GM18517 (cell line): ENCODE results near the gene NAA38.
"Not testable (repeated sequence)": the region's sequence is repeated elsewhere in the genome, so short reads cannot be mapped to it uniquely, and the experiment has no call there.

ENCODE experiments used
- ATAC-seq: cut with Tn5 transposase; IDR thresholded peaks from one replicate; pipeline ENCODE4 v1.9.1; 2021; ENCODE audit warnings: mild to moderate bottlenecking, moderate library complexity; ENCODE audit not compliant: unreplicated experiment

The NAA38 gene

DNA sequence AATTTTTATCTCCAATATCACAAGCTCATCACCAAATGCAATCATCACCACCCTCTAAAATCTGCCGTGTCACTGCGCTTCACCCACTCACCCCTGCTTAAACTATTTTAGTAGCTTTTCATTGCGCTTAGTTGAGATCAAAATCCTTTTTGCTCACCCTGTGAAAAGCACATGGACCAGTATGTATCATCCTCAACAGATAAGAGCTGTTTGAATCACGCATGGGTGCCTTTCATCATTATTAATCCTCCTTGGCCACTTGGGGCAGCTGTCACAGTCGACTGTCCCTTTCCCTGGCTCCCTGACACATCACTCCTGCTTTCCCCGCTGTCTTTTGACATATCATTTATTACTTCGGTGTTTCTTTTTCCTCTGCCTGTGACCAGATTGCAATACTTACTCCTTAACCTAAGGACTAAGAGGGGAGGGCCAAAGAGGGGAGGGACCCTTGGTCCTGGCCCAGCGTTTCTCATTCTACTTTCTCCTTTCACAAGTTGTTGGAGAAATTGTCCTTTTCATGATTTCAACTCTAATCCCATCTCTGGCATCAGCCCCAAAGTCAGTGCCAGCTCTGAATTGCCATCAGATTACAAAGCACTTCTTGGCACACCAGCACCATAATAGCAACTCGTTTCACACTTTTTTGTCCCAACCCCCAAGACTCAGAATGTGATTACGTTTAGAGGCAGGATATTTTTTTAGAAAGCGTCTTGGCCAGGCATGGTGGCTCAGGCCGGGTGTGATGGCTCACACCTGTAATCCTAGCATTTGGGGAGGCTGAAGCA lies 32.0 kb downstream of the NAA38 start:
- no peak for ATAC-seq

DNA sequence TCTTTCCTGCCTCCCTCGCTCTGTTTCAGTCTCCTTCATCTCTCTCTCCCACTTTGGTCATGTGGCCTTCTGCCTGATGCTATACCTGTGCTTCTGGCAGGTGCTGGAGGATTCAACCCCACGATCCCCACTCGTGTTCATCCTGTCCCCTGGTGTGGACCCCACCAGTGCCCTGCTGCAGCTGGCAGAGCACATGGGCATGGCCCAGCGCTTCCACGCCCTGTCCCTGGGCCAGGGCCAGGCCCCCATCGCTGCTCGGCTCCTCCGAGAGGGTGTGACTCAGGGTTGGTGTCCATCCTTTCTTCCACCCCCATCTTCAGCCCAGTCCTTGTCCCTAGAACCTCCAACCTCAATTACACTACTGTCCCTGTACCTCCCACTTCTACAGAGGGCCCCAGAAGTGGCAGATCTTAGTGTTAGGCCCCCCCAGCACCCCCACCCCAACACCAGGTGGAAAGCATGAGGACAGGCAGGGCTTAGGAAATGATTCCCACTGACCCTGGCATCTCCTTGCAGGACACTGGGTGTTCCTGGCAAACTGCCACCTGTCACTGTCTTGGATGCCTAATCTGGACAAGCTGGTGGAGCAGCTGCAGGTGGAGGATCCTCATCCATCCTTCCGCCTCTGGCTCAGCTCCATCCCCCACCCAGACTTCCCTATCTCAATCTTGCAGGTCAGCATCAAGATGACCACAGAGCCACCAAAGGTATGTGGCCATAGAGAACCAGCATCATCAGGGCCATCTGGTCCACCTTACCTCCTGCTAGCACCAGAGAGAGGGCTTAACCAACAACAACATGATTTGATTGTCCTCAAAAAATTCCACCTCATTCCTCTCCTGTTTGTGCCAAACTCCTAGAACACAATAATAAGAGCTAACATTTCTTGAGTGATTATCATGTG lies 33.1 kb downstream of the NAA38 start:
- ATAC-seq: no peak

DNA sequence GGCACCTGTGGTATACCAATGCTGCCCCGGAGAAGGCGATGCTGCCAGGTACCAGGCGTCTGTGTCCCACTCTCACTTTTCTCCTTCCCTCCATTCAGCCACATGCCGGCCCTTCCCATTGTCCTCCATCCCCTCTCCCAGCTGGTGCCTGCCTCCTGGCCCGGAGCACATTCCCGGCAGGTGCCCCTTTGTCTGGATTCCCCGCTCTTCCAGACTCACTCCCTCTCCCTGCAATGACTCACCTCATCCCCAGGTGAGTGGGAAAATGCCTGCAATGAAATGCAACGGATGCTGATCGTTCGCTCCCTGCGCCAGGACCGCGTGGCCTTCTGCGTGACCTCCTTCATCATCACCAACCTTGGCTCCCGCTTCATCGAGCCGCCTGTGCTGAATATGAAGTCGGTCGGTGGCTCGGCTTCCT lies 33.8 kb downstream of the NAA38 start:
- no peak for ATAC-seq

DNA sequence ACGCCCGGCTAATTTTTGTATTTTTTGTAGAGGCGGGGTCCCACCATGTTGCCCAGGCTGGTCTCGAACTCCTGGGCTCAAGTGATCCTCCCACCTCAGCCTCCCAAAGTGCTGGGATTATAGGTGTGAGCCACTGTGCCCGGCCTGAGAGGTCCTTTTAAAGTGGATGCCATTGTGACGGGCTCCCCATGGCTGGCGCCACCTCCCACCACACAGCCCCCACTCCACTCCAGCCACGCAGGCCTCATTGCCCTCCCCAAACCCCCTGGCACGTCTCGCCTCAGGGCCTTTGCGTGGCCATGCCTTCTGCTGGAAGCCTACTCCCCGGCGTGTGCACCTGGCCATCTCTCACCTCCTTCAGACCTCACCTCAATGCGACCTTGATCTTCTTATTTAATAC lies 35.2 kb downstream of the NAA38 start:
- ATAC-seq: no peak

DNA sequence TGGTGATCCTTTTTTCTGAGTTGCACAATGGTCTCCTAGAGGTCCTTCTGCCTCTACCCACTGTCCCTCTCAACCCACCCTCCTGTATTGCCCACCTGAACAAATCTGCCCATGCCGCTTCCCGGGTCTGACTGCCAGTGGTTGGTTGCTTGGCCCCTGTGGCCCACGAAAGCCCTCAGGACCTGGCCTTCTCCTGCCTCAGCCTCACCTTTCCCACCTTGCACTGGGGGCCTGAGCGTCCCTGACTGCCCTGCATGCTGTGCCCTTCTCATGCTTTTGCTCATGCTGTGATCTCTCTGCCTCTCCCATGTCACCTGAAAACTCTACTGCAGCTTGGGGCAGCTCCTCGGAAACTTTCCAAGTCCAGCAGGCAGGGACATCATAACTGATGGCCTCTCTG lies 37.1 kb downstream of the NAA38 start:
- ATAC-seq: no peak

DNA sequence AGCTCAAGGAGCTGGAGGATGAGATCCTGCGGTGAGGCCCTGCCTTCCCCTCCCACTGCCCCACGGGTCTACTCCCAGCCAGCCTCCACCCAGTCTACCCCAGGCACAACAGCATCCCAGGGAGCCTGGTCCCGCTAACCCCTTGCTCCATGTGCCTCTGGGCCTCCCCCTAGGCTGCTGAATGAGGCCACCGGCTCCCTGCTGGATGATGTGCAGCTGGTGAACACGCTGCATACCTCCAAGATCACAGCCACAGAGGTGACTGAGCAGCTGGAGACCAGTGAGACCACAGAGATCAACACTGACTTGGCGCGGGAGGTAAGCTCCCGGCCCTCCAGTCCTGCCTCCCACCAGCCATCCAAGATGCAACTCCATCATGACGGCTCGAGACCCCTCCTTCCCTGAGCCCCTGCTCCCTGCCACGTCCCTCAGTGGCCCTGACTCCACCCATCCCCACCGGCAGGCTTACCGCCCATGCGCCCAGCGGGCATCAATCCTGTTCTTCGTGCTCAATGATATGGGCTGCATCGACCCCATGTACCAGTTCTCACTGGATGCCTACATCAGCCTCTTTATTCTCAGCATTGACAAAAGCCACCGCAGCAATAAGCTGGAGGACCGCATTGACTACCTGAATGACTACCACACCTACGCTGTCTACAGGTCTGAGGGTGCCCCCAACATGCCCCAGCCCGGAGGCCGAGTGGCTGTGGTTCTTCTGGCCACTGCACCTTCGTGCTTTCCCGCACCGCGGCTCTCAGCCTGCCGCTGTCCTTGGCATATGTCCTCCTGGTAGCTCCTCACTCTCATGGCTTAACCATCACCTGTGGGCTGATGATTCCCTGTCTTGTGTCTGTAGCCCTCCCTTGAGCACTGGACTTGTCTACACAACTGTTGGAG lies 38.4 kb downstream of the NAA38 start:
- no peak for ATAC-seq

DNA sequence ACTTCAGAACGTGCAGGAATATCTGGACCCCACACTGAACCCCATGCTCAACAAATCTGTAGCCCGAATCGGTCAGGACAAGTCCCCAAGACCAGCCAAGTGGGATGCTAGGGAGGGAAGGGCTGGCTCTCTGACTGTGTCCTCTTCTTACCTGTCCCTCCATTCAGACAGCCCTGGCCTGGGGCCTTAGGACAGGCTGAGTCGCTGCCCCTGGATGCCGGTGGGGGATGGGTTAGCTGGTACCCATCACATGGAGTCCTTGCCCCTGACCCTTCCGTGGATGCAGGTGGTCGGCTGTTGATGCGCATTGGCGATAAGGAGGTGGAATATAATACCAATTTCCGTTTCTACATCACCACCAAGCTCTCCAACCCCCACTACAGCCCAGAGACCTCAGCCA lies 39.3 kb downstream of the NAA38 start:
- ATAC-seq: no peak

DNA sequence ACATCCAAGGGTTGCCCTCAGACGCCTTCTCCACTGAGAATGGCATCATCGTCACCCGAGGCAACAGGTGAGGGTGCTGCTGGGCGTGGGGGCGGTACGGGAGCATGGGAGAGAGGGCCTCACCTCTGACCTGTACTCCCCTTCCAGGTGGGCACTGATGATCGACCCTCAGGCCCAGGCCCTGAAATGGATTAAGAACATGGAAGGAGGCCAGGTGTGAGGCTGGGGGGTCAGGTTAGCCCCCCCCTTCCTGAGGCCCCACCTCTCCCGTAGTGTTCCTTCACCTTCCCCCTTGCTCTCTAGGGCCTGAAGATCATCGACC lies 39.8 kb downstream of the NAA38 start:
- no peak for ATAC-seq

DNA sequence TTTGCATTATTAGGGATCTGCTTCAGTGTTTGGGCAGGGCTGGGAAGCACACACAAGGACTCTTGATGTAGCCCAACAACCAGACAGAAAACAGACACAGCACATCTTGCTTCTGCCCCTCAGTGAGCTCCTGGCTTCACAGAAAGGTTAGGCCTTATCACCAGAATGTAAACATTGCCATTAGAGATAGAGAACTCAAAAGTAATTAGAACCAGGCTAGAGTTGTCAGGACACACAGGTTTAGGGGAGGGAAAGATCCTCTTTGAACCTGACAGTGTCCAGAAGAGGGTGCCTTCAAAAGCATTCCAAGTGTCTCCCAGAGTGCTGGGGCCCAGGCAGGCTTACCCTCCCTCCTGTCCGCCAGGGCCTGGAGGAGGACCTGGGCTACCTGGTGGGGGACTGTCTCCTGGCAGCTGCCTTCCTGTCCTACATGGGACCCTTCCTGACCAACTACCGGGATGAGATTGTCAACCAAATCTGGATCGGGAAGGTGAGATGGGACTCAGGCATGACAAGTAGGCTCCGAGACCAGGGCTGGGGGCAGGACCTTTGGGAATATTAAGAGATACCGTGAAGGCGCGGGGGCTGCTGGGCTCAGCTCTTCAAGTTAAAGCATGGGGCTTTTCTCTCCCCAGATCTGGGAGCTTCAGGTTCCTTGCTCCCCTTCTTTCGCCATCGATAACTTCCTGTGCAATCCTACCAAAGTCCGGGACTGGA lies 40.3 kb downstream of the NAA38 start:
- no peak for ATAC-seq

DNA sequence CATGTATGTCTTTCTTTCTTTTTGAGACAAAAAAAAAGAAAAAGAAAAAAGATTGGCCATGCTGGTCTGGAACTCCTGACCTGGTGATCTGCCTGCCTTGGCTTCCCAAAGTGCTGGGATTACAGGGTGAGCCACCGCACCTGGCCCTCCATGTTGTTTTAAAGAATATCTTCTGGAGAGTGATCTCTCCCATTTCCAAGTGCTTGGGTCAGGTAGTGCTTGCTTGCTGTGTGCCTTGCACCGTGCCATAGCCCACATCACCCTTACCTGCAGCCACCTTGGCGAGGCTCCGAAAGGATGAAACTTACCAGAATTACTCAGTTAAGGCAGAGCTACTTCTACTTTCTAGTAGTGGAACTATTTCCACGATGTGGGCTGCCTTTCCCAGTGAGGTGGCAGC lies 42.4 kb downstream of the NAA38 start:
- no peak for ATAC-seq

DNA sequence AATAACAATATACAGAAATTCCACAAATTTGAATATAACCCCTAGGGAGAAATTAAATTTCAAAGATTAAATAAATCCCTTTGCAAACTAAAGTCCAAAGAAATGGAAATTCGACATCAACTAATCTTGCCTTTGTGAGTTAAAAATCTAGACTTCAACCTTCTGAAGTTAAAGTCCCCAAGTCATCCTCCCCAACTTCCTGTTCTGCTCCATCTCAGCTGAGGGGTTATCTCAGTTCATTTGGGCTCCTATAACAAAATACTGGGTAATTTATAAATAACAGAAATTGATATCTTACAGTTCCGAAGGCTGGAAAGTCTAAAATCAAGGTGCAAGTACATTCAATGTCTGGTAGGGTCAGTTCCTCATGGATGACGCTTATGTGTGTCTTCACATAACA lies 46.1 kb downstream of the NAA38 start:
- ATAC-seq: no peak

DNA sequence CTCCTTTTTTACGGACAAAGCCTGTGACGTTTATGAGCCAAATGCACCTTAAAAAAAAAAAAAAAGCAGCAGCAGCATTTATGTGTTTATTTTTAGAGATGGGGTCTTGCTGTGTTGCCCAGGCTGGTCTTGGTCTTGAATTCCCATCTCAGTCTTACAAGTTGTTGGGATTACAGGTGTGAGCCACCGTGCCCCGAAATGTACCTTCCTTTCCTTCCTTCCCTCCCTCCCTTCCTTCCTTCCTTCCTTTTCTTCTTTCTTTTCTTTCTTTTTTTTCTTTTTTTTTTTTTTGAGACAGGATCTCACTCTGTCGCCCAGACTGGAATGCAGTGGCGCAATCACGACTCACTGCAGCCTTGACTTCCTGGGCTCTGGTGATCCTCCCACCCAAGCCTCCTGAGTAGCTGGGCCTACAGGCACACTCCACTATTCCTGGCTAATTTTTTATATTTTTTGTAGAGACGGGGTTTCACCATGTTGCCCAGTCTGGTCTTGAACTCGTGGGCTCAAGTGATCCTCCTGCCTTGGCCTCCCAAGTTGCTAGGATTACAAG lies 47.5 kb downstream of the NAA38 start:
- not testable (repeated sequence) for ATAC-seq

DNA sequence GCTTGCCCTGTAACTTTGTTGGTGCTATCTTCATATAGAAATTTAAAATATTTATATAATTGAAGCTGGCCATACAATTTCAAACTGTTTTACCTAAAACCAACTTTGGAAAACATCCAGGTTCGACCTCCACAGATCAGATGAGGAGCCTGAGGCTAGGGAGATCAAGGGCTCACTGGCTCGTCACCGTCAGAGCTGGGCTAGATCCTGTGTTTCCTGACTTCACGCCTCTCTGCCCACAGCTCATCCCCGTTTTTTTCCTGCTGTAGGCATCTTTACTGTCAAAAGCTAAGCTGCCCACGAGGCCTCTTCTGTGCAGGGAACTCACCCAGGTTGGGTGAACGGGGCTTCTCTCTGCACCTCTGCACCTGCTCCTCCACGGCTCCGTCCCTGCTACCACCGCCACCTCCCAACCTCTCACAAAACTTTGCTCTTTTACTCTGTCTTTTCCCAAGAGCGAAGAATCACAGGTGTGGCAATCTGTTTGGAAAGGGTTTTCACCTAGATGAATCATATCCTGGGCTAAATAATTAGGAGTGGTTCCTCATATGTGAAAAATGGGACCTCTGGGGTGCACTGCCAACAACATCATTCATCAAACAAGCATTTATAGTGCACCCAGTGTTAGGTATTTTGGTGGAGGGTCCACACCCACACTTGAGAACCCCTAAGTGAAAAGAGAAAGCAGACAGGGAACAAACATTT lies 48.1 kb downstream of the NAA38 start:
- ATAC-seq: no peak

DNA sequence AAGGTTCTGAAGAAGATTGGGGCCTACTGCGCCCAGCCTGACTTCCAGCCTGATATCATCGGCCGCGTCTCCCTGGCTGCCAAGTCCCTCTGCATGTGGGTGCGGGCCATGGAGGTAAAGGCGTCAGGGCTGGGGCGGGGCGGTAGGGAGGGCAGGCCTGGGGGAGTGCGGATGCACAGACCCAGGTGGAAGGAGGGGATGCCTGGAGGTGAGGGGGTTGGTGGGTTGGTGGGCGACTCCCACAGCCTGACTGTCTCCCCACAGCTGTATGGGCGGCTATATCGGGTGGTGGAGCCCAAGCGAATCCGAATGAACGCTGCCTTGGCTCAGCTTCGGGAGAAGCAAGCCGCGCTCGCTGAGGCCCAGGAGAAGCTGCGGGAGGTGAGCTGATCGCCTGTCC lies 50.2 kb downstream of the NAA38 start:
- no peak for ATAC-seq
